ENCODE results near the gene LRRC14B. TPM values are rescaled to one million over a fixed set of nuclear protein-coding genes. Genes with fewer than 3 reads are reported as not detected.

LRRC14B gene
- total RNA-seq, 4 donors from 2014 or later = not detected

- Histone ChIP-seq H3K9me3 (no peaks in the 10 kb centered on the region), H3K4me3 (no peak overlapping the region), H3K27ac (no peak overlapping the region), H3K27me3 (peaks cover 17% of the 10 kb centered on the region), H3K36me3 (no peaks in the 10 kb centered on the region), H3K4me1 (no peaks in the 10 kb centered on the region)
- TF ChIP-seq CTCF (IDR thresholded peaks at IDR 0.05) (no peak), POLR2AphosphoS5 (IDR thresholded peaks at IDR 0.05) (no peak), POLR2A (IDR thresholded peaks at IDR 0.05) (no peak), EP300 (IDR thresholded peaks at IDR 0.05) (no peak)
- DNase-seq (ENCODE audit: low spot score in 2 of 2) = no peak
- 66% methylated on average over 5 of the region's 5 CpGs for WGBS
Observed at GRCh38 chr5:178110-178509, 13.2 kb upstream of the LRRC14B start.

GRCh38 chr5:179401-179800 lies 11.9 kb upstream of the LRRC14B start:
- no peak overlapping the region for H3K4me3 ChIP-seq
- TF ChIP-seq POLR2AphosphoS5 (IDR thresholded peaks at IDR 0.05) (no peak), CTCF (IDR thresholded peaks at IDR 0.05) (no peak), POLR2A (IDR thresholded peaks at IDR 0.05) (no peak), EP300 (IDR thresholded peaks at IDR 0.05) (no peak)
- peaks cover 12% of the 10 kb centered on the region for H3K27me3 ChIP-seq
- no peak for DNase-seq (ENCODE audit: low spot score in 2 of 2)
- no peaks in the 10 kb centered on the region for H3K36me3 ChIP-seq
- no peaks in the 10 kb centered on the region for H3K4me1 ChIP-seq
- 94% methylated on average over 9 of the region's 9 CpGs for WGBS
- no peaks in the 10 kb centered on the region for H3K9me3 ChIP-seq
- no peak overlapping the region for H3K27ac ChIP-seq

GRCh38 chr5:180286-180918 lies 10.9 kb upstream of the LRRC14B start:
- no peak for TF ChIP-seq POLR2AphosphoS5 (IDR thresholded peaks at IDR 0.05)
- TF ChIP-seq POLR2A (IDR thresholded peaks at IDR 0.05) = no peak
- no peak for TF ChIP-seq CTCF (IDR thresholded peaks at IDR 0.05)
- no peak for TF ChIP-seq EP300 (IDR thresholded peaks at IDR 0.05)
- Histone ChIP-seq H3K36me3 (no peaks in the 10 kb centered on the region), H3K4me1 (no peaks in the 10 kb centered on the region), H3K9me3 (no peaks in the 10 kb centered on the region), H3K27ac (no peak overlapping the region), H3K4me3 (no peak overlapping the region), H3K27me3 (peaks cover 8% of the 10 kb centered on the region)
- no peak for DNase-seq (ENCODE audit: low spot score in 2 of 2)
- 80% methylated on average over 13 of the region's 13 CpGs for WGBS

GRCh38 chr5:181160-181559 lies 10.1 kb upstream of the LRRC14B start:
- no peak for DNase-seq (ENCODE audit: low spot score in 2 of 2)
- no peak overlapping the region for H3K27ac ChIP-seq
- 90% methylated on average over 6 of the region's 9 CpGs for WGBS
- no peaks in the 10 kb centered on the region for H3K36me3 ChIP-seq
- peaks cover 8% of the 10 kb centered on the region for H3K27me3 ChIP-seq
- no peaks in the 10 kb centered on the region for H3K9me3 ChIP-seq
- H3K4me1 ChIP-seq = no peaks in the 10 kb centered on the region
- H3K4me3 ChIP-seq = no peak overlapping the region
- no peak for TF ChIP-seq CTCF (IDR thresholded peaks at IDR 0.05)
- TF ChIP-seq POLR2AphosphoS5 (IDR thresholded peaks at IDR 0.05) = no peak
- no peak for TF ChIP-seq EP300 (IDR thresholded peaks at IDR 0.05)
- TF ChIP-seq POLR2A (IDR thresholded peaks at IDR 0.05) = no peak

GRCh38 chr5:181566-181965 lies 9.7 kb upstream of the LRRC14B start:
- 94% methylated on average over 5 of the region's 22 CpGs for WGBS
- Histone ChIP-seq H3K4me1 (no peaks in the 10 kb centered on the region), H3K27ac (no peak overlapping the region), H3K36me3 (no peaks in the 10 kb centered on the region), H3K27me3 (peaks cover 8% of the 10 kb centered on the region), H3K4me3 (no peak overlapping the region), H3K9me3 (no peaks in the 10 kb centered on the region)
- no peak for TF ChIP-seq POLR2A (IDR thresholded peaks at IDR 0.05)
- TF ChIP-seq EP300 (IDR thresholded peaks at IDR 0.05) = no peak
- no peak for TF ChIP-seq CTCF (IDR thresholded peaks at IDR 0.05)
- TF ChIP-seq POLR2AphosphoS5 (IDR thresholded peaks at IDR 0.05) = no peak
- DNase-seq (ENCODE audit: low spot score in 2 of 2) = no peak

Measured in suprapubic skin (tissue), 4 donors.